Measurements from ENCODE around the gene PODXL2.
"Not testable (repeated sequence)": the region's sequence is repeated elsewhere in the genome, so short reads cannot be mapped to it uniquely, and the experiment has no call there.

PODXL2 gene

GRCh38 chr3:127676456-127676855 lies 47.5 kb downstream of the PODXL2 start:
- DNase-seq (ENCODE audit: low spot score): no peak

GRCh38 chr3:127676921-127677351 lies 48.0 kb downstream of the PODXL2 start:
- DNase-seq (ENCODE audit: low spot score): no peak

- DNase-seq (ENCODE audit: low spot score): no peak
Measured at GRCh38 chr3:127677541-127678314, 48.7 kb downstream of the PODXL2 start.

- DNase-seq (ENCODE audit: low spot score): no peak
Measured at GRCh38 chr3:127678315-127678599, 49.3 kb downstream of the PODXL2 start.

- DNase-seq (ENCODE audit: low spot score): no peak
Measured at GRCh38 chr3:127678611-127679533, 49.9 kb downstream of the PODXL2 start.

- DNase-seq (ENCODE audit: low spot score): no peak
Measured at GRCh38 chr3:127679534-127680145, 50.7 kb downstream of the PODXL2 start.

GRCh38 chr3:127680146-127680661 lies 51.2 kb downstream of the PODXL2 start:
- no peak for DNase-seq (ENCODE audit: low spot score)

GRCh38 chr3:127680798-127681221 lies 51.8 kb downstream of the PODXL2 start:
- no peak for DNase-seq (ENCODE audit: low spot score)

- not testable (repeated sequence) for DNase-seq (ENCODE audit: low spot score)
Measured at GRCh38 chr3:127682175-127682554, 53.2 kb downstream of the PODXL2 start.

GRCh38 chr3:127682561-127682960 lies 53.6 kb downstream of the PODXL2 start:
- DNase-seq (ENCODE audit: low spot score): no peak

GRCh38 chr3:127684871-127685707 lies 56.1 kb downstream of the PODXL2 start:
- DNase-seq (ENCODE audit: low spot score): no peak

GRCh38 chr3:127685708-127686511 lies 56.9 kb downstream of the PODXL2 start:
- DNase-seq (ENCODE audit: low spot score): no peak

GRCh38 chr3:127686512-127686894 lies 57.5 kb downstream of the PODXL2 start:
- no peak for DNase-seq (ENCODE audit: low spot score)

- no peak for DNase-seq (ENCODE audit: low spot score)
Measured at GRCh38 chr3:127687228-127687737, 58.3 kb downstream of the PODXL2 start.

- DNase-seq (ENCODE audit: low spot score): no peak
Measured at GRCh38 chr3:127688022-127688415, 59.0 kb downstream of the PODXL2 start.

- DNase-seq (ENCODE audit: low spot score): no peak
Measured at GRCh38 chr3:127688416-127689265, 59.7 kb downstream of the PODXL2 start.

GRCh38 chr3:127689266-127689860 lies 60.4 kb downstream of the PODXL2 start:
- DNase-seq (ENCODE audit: low spot score): no peak

- DNase-seq (ENCODE audit: low spot score): no peak
Measured at GRCh38 chr3:127690106-127690505, 61.1 kb downstream of the PODXL2 start.

- DNase-seq (ENCODE audit: low spot score): no peak
Measured at GRCh38 chr3:127690823-127691452, 62.0 kb downstream of the PODXL2 start.

Measured in globus pallidus (tissue), 1 donor.